GM23338 (cell line): ENCODE measurements around the gene COL16A1. TPM values are rescaled to one million over a fixed set of nuclear protein-coding genes. Genes with fewer than 3 reads are reported as not detected.

Experiments used
- ATAC-seq: fragments of 200-7000 bp; cut with Tn5 transposase; 3 replicates; pipeline ENCODE4 v1.9.1; 2020
- DNase-seq: peaks from one replicate; pipeline ENCODE4 v3.0.0-alpha.2; 2015; ENCODE audit warnings: low spot score
- H2AFZ ChIP-seq: fragments of 200-600 bp; sonication (generic); 2 replicates; pipeline ENCODE4 v1.8.0; 2016; ENCODE audit warnings: antibody characterized with exemption, mild to moderate bottlenecking, moderate library complexity
- H3F3A ChIP-seq: fragments of 200-600 bp; sonication (generic); replicated peaks from 2 replicates; pipeline ENCODE4 v1.8.0; 2017; ENCODE audit warnings: antibody characterized with exemption, mixed run types, low read depth
- H3K27ac ChIP-seq: fragments of 200-600 bp; sonication (generic); 2 replicates; pipeline ENCODE4 v1.6.1; 2016; ENCODE audit warnings: low read depth
- H3K27me3 ChIP-seq: fragments of 200-600 bp; sonication (generic); 2 replicates; pipeline ENCODE4 v1.8.0; 2016; ENCODE audit warnings: mild to moderate bottlenecking, mixed run types, moderate library complexity; ENCODE audit not compliant: insufficient read depth
- H3K36me3 ChIP-seq: fragments of 200-600 bp; sonication (generic); 2 replicates; pipeline ENCODE4 v1.8.0; 2016; ENCODE audit warnings: mild to moderate bottlenecking; ENCODE audit not compliant: insufficient read depth
- H3K4me1 ChIP-seq: fragments of 200-600 bp; sonication (generic); 2 replicates; pipeline ENCODE4 v1.8.0; 2016; ENCODE audit warnings: mild to moderate bottlenecking, moderate library complexity; ENCODE audit not compliant: insufficient read depth
- H3K4me2 ChIP-seq: fragments of 200-600 bp; sonication (generic); 2 replicates; pipeline ENCODE4 v1.7.1; 2017; ENCODE audit warnings: mixed run types
- H3K4me3 ChIP-seq: fragments of 200-600 bp; sonication (generic); 2 replicates; pipeline ENCODE4 v1.6.1; 2016; ENCODE audit warnings: mixed run types
- H3K79me2 ChIP-seq: fragments of 200-600 bp; sonication (generic); replicated peaks from 2 replicates; pipeline ENCODE4 v1.8.0; 2017; ENCODE audit warnings: mild to moderate bottlenecking; ENCODE audit not compliant: insufficient read depth
- H3K9me2 ChIP-seq: fragments of 200-600 bp; sonication (generic); 2 replicates; pipeline ENCODE4 v1.8.0; 2017; ENCODE audit not compliant: insufficient read depth
- H4K20me1 ChIP-seq: fragments of 200-600 bp; sonication (generic); replicated peaks from 2 replicates; pipeline ENCODE4 v1.8.0; 2017; ENCODE audit warnings: mild to moderate bottlenecking; ENCODE audit not compliant: insufficient read depth
- H3K27ac Mint-ChIP-seq: 2 replicates; pipeline ENCODE4 v1.8.0; 2020; ENCODE audit warnings: inconsistent platforms, mild to moderate bottlenecking, moderate library complexity, mixed read lengths
- H3K27me3 Mint-ChIP-seq: 3 replicates; pipeline ENCODE4 v1.8.0; 2022; ENCODE audit warnings: low read depth, mild to moderate bottlenecking, moderate library complexity, mixed read lengths, inconsistent platforms; ENCODE audit not compliant: insufficient read depth, poor library complexity
- H3K36me3 Mint-ChIP-seq: 3 replicates; pipeline ENCODE4 v1.8.0; 2021; ENCODE audit warnings: low read depth, mild to moderate bottlenecking, inconsistent platforms, moderate library complexity, mixed read lengths
- H3K4me1 Mint-ChIP-seq: 3 replicates; pipeline ENCODE4 v1.8.0; 2020; ENCODE audit warnings: mild to moderate bottlenecking, inconsistent platforms, mixed read lengths
- H3K4me3 Mint-ChIP-seq: 3 replicates; pipeline ENCODE4 v1.8.0; 2021; ENCODE audit warnings: moderate library complexity, mild to moderate bottlenecking, inconsistent platforms, mixed read lengths
- H3K9me3 Mint-ChIP-seq: 3 replicates; pipeline ENCODE4 v1.8.0; 2020; ENCODE audit warnings: moderate library complexity, mild to moderate bottlenecking, inconsistent platforms, mixed read lengths
- CREB1 ChIP-seq: fragments of 250-450 bp; sonication (Bioruptor Pico); IDR thresholded peaks from 2 replicates; pipeline ENCODE4 v1.5.0; 2020; ENCODE audit warnings: low read depth, mild to moderate bottlenecking, moderate library complexity
- CTCF ChIP-seq, 2 experiments: fragments of 200-600 bp in 1 of 2; sonication (generic) in 1 of 2; conservative IDR thresholded peaks; 2 replicates each; pipeline versions ENCODE4 v1.5.1 to v1.6.1; 2016 to 2017; ENCODE audit warnings: antibody characterized with exemption in 2 of 2, low read depth in 2 of 2, mild to moderate bottlenecking in 2 of 2, moderate library complexity in 1 of 2
- EZH2 ChIP-seq: fragments of 200-600 bp; sonication (generic); IDR thresholded peaks from one replicate; pipeline ENCODE4 v1.8.0; 2017; ENCODE audit warnings: antibody characterized with exemption, mild to moderate bottlenecking, low read depth; ENCODE audit not compliant: unreplicated experiment
- STAT1 ChIP-seq: IDR thresholded peaks from one replicate; pipeline ENCODE4 v1.6.1; 2016; ENCODE audit warnings: antibody characterized with exemption; ENCODE audit not compliant: unreplicated experiment
- ZNF114 ChIP-seq: fragments of 250-450 bp; sonication (Bioruptor Pico); IDR thresholded peaks from 2 replicates; pipeline ENCODE4 v1.5.0; 2020; ENCODE audit warnings: mild to moderate bottlenecking, moderate library complexity
- ZNF331 ChIP-seq: fragments of 250-450 bp; sonication (Bioruptor Pico); IDR thresholded peaks from 2 replicates; pipeline ENCODE4 v1.5.0; 2020; ENCODE audit warnings: low read depth, mild to moderate bottlenecking, moderate library complexity
- ZNF462 ChIP-seq: fragments of 250-450 bp; sonication (Bioruptor Pico); IDR thresholded peaks from 2 replicates; pipeline ENCODE4 v1.5.0; 2020; ENCODE audit warnings: mild to moderate bottlenecking, moderate library complexity
- polyA plus RNA-seq: library from polyadenylated mRNA; unstranded; fragments of >200 nt; fragmentation: Nextera tagmentation; extraction: Ambion mirVana; gene quantifications from 2 replicates; pipeline ENCODE4 v1.2.1, GENCODE V29; 2016
- total RNA-seq: library from RNA; depleted of rRNA; stranded (reverse); fragments of >200 nt; shearing (Covaris generic); gene quantifications from 2 replicates; pipeline ENCODE4 v1.2.3, GENCODE V29; 2014
- TF ChIP-seq, protein P1 (sequence below): IDR thresholded peaks from one replicate; pipeline ENCODE4 v1.6.1; 2018; ENCODE audit warnings: antibody characterized with exemption; ENCODE audit not compliant: unreplicated experiment

The COL16A1 gene
- total and polyA plus RNA-seq, 2 experiments from 2014 or later: 4.2 to 13.2 TPM

DNA sequence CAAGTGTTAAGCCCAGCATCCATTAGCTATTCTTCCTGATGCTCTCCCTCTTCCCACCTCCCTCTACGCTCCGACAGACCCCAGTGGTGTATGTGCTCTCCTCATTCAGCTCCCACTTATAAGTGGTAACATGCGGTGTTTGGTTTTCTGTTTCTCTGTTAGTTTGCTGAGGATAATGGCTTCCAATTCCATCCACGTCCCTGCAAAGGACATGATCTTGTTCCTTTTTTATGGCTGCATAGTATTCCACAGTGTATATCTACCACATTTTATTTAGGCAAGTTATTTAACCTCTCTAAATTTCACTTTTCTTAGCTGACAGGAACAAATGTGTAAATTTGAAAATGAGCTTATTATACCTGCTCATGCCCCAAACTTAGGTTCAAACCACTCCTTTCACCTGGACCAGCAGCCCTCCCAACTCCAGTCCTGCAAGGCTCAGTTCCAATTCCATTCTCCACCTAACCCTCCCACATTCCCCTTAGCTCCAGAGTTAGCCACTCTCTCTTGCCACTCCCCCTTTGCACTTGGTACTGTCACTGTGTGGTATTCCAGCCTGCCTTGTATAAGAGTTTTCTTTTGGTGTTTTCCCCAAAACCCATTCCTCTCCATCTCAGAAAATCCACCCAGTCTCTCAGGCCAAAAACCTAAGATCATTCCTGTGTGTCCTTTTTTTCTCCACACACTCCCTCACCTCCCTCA lies 57.4 kb downstream of the COL16A1 start (continued):
- TF ChIP-seq CTCF (conservative IDR thresholded peaks at IDR 0.05; ENCODE audit: low read depth in 2 of 2) (no peak), STAT1 (no peak), ZNF114 (CRISPR knock-in tag) (no peak)

DNA sequence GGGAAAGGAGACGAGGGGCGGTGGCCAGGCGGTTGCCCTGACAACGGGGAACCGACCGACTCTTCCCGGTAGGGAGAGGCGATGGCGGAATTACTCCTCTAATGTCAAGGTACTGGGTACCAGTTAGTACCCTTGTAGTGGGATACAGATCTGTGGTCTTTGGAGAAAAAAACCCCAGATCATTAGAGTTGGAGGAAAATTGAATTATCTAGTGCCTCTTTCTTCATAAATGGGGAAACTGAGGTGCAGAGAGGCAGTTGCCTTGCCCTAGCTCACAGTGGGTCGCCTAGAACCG lies 58.6 kb downstream of the COL16A1 start:
- Histone ChIP-seq H3F3A (peaks cover 8% of the 10 kb centered on the region; the same call in 1 of the 2 replicates), H3K4me2 (peak overlapping the region; percentile 93), H2AFZ (peak overlapping the region; percentile 85), H3K79me2 (peaks cover 41% of the 10 kb centered on the region), H3K27me3 (no peaks in the 10 kb centered on the region), H3K36me3 (no peaks in the 10 kb centered on the region), H3K27ac (peak overlapping the region; percentile 97), H4K20me1 (no peaks in the 10 kb centered on the region), H3K4me1 (peaks cover 36% of the 10 kb centered on the region), H3K9me2 (no peaks in the 10 kb centered on the region), H3K4me3 (peak overlapping the region; percentile 78)
- Mint-ChIP-seq H3K36me3 (no peaks in the 10 kb centered on the region), H3K27ac (peak overlapping the region; percentile 100), H3K27me3 (peaks cover 10% of the 10 kb centered on the region), H3K9me3 (no peaks in the 10 kb centered on the region; the same call in 2 of the 3 replicates), H3K4me3 (peak overlapping the region; percentile 95), H3K4me1 (peaks cover 13% of the 10 kb centered on the region; the same call in 2 of the 3 replicates)
- DNase-seq: no peak
- no peak for ATAC-seq
- TF ChIP-seq, protein P1, sequence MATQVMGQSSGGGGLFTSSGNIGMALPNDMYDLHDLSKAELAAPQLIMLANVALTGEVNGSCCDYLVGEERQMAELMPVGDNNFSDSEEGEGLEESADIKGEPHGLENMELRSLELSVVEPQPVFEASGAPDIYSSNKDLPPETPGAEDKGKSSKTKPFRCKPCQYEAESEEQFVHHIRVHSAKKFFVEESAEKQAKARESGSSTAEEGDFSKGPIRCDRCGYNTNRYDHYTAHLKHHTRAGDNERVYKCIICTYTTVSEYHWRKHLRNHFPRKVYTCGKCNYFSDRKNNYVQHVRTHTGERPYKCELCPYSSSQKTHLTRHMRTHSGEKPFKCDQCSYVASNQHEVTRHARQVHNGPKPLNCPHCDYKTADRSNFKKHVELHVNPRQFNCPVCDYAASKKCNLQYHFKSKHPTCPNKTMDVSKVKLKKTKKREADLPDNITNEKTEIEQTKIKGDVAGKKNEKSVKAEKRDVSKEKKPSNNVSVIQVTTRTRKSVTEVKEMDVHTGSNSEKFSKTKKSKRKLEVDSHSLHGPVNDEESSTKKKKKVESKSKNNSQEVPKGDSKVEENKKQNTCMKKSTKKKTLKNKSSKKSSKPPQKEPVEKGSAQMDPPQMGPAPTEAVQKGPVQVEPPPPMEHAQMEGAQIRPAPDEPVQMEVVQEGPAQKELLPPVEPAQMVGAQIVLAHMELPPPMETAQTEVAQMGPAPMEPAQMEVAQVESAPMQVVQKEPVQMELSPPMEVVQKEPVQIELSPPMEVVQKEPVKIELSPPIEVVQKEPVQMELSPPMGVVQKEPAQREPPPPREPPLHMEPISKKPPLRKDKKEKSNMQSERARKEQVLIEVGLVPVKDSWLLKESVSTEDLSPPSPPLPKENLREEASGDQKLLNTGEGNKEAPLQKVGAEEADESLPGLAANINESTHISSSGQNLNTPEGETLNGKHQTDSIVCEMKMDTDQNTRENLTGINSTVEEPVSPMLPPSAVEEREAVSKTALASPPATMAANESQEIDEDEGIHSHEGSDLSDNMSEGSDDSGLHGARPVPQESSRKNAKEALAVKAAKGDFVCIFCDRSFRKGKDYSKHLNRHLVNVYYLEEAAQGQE: no peak
- TF ChIP-seq ZNF462 (no peak), CREB1 (no peak), EZH2 (no peak), ZNF331 (CRISPR knock-in tag) (no peak)
